A549 (cell line): ENCODE data around the gene PAPPA. TPM values are rescaled to one million over a fixed set of nuclear protein-coding genes. Genes with fewer than 3 reads are reported as not detected.

Experiments used
- ATAC-seq, 2 experiments: fragments of 200-7000 bp in 1 of 2; fragments of >200 bp in 1 of 2; cut with Nextera tagmentation in 1 of 2; cut with Tn5 transposase in 1 of 2; 3 replicates each; pipeline versions ENCODE4 v1.8.0 to v1.9.1; 2018 to 2020; ENCODE audit warnings: mild to moderate bottlenecking in 1 of 2, moderate library complexity in 1 of 2
- CTCF ChIA-PET: fragments of 300-600 bp; sonication (Branson Sonifier 250); formaldehyde crosslinking; extraction: SDS; loops from one replicate; lab custom pipeline; 2021; ENCODE audit warnings: antibody characterized with exemption, inconsistent platforms; lab: Yijun Ruan, JAX
- POLR2A ChIA-PET: fragments of 350-600 bp; formaldehyde crosslinking; extraction: SDS; loops from one replicate; lab custom pipeline; 2021; ENCODE audit warnings: antibody characterized with exemption, inconsistent platforms; lab: Yijun Ruan, JAX
- DNase-seq, 2 experiments: peaks; one replicate each; pipeline versions ENCODE4 v3.0.0 to v3.0.0-alpha.2; 2011 to 2016; ENCODE audit warnings: low read depth in 1 of 2, low spot score in 1 of 2
- FAIRE-seq: peaks from 2 replicates; lab custom pipeline; 2011; peaks lifted over from hg19 to GRCh38; lab: Jason Lieb, UNC
- H3K27ac ChIP-seq, 2 experiments: fragments of >200 bp; sonication (Bioruptor Twin); formaldehyde crosslinking; 3 replicates each; pipeline ENCODE4 v1.5.1; 2016 to 2017
- H3K4me1 ChIP-seq: fragments of >200 bp; sonication (Bioruptor Twin); formaldehyde crosslinking; 3 replicates; pipeline ENCODE4 v1.6.1; 2016
- H3K4me2 ChIP-seq: fragments of >200 bp; sonication (Bioruptor Twin); formaldehyde crosslinking; 3 replicates; pipeline ENCODE4 v1.6.1; 2016
- H3K4me3 ChIP-seq: fragments of >200 bp; sonication (Bioruptor Twin); formaldehyde crosslinking; 3 replicates; pipeline ENCODE4 v1.5.1; 2016
- H3K9me3 ChIP-seq: fragments of >200 bp; sonication (Bioruptor Twin); formaldehyde crosslinking; 3 replicates; pipeline ENCODE4 v1.6.1; 2016
- HDAC2 ChIP-seq: fragments of 200-600 bp; sonication (generic); IDR thresholded peaks from 2 replicates; pipeline ENCODE4 v1.6.1; 2016
- HEYL ChIP-seq: fragments of 250-450 bp; sonication (Bioruptor Pico); IDR thresholded peaks from 2 replicates; pipeline ENCODE4 v1.8.0; 2021; ENCODE audit warnings: mild to moderate bottlenecking, moderate library complexity
- KDM1A ChIP-seq: fragments of 200-600 bp; sonication (generic); IDR thresholded peaks from 2 replicates; pipeline ENCODE4 v1.6.1; 2016; ENCODE audit warnings: low read depth, mild to moderate bottlenecking
- NR3C1 ChIP-seq: fragments of >200 bp; sonication (Bioruptor Twin); formaldehyde crosslinking; IDR thresholded peaks from 3 replicates; pipeline ENCODE4 v1.6.1; 2017
- POLR2AphosphoS2 ChIP-seq: conservative IDR thresholded peaks from 2 replicates; pipeline ENCODE4 v1.6.1; 2012; ENCODE audit warnings: low read length, improper control_type of control experiment, inconsistent platforms
- RAD21 ChIP-seq, 2 experiments: fragments of >200 bp in 1 of 2; sonication (Bioruptor Twin) in 1 of 2; formaldehyde crosslinking in 1 of 2; IDR thresholded peaks in 1 of 2; conservative IDR thresholded peaks in 1 of 2; 2 replicates in 1 of 2; 3 replicates in 1 of 2; pipeline ENCODE4 v1.6.1; 2012 to 2018; ENCODE audit warnings: inconsistent platforms in 1 of 2
- RCOR1 ChIP-seq: fragments of 150-350 bp; IDR thresholded peaks from 2 replicates; pipeline ENCODE4 v1.6.1; 2014; ENCODE audit warnings: antibody characterized with exemption, low read length, low read depth
- RNF2 ChIP-seq: fragments of 200-600 bp; sonication (generic); IDR thresholded peaks from 2 replicates; pipeline ENCODE4 v1.6.1; 2016; ENCODE audit warnings: low read depth, mild to moderate bottlenecking, antibody characterized with exemption, moderate library complexity, borderline replicate concordance
- SREBF2 ChIP-seq: fragments of 450-650 bp; IDR thresholded peaks from 2 replicates; pipeline ENCODE4 v1.6.1; 2014; ENCODE audit warnings: mild to moderate bottlenecking, moderate library complexity
- TP53 ChIP-seq: fragments of 250-450 bp; sonication (Bioruptor Pico); IDR thresholded peaks from 2 replicates; pipeline ENCODE4 v1.5.0; 2021; ENCODE audit warnings: mild to moderate bottlenecking, moderate library complexity
- WGBS: methylation state at CpG from one replicate; pipeline ENCODE4 v1.1.6; 2017; ENCODE audit errors: missing lambda C conversion rate; 5-methylcytosine and 5-hydroxymethylcytosine counted together
- polyA plus RNA-seq, 4 experiments: library from polyadenylated mRNA; depleted of rRNA in 3 of 4; stranded (reverse); fragments of >200 nt; fragmentation: RNase III in 1 of 4; extraction: RNeasy Plus Mini Kit Qiagen cat#74134 plus additional on column Dnase treatment in 1 of 4; gene quantifications; 2 replicates in 3 of 4; 3 replicates in 1 of 4; pipeline ENCODE4 v1.2.3, GENCODE V29; 2011 to 2017
- TF ChIP-seq, protein P1 (sequence below): IDR thresholded peaks from 2 replicates; pipeline ENCODE4 v1.6.1; 2012
- TF ChIP-seq, protein P2 (sequence below): fragments of 250-450 bp; sonication (Bioruptor Pico); IDR thresholded peaks from 2 replicates; pipeline ENCODE4 v1.5.0; 2021; ENCODE audit warnings: mild to moderate bottlenecking, moderate library complexity, borderline replicate concordance
- TF ChIP-seq, protein P3 (sequence below): IDR thresholded peaks from 2 replicates; pipeline ENCODE4 v1.6.1; 2012

The PAPPA gene
- polyA plus RNA-seq, 2 of the 4 experiments (the other 2 are of a cell fraction) = 40.0 to 127 TPM

DNA sequence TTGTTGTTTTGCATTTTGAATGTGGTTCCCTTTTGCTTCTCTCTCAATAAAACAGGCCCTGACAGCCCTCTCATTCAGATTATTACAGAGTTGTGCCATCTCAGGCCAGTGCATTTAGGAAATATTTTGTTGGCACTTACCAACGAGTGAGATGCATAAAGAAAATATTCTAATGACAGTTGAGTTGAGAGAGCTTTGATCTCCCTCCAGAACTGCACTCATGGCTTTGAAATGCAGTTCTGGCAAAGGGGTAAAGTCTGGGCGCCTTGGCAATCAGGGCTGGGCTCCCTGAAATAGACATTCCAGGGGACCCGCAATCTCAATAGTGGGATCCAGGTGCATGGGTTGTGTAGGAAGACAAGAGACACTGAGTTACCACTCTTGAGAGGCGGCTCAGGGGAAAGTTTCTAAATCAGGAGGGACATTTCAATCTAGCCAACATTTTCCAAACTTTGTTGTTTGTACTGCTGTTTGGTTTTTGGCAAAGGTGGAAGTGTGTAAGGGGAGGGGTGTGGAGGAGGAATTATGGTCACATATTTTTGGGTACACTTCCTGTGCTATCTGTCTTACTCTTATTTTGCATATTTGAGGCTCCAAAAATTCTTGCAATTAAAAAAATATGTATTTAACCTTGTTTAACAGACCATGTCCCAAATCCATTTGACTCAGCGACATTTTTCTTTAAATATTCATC, 48.8 kb downstream of the PAPPA start:
- FAIRE-seq = no peak
- ATAC-seq = no peak
- CTCF ChIA-PET = interaction anchor here (1.9 kb wide), 1 partner anchor 609 kb away, joined by 7 read pairs; no protein-coding TSS in a partner anchor
- POLR2A ChIA-PET = no interaction called here
- Histone ChIP-seq H3K4me1 (peaks cover 100% of the 10 kb centered on the region), H3K4me3 (no peak overlapping the region), H3K9me3 (no peaks in the 10 kb centered on the region), H3K27ac (peak overlapping the region in 1 of 2 experiments; percentile 63; a peak in 3 of 6 replicates), H3K4me2 (no peak overlapping the region)
- 74% methylated on average over 5 of the region's 5 CpGs for whole genome bisulfite sequencing
- no peak for TF ChIP-seq KDM1A
- TF ChIP-seq RNF2 = no peak
- TF ChIP-seq, protein P1, sequence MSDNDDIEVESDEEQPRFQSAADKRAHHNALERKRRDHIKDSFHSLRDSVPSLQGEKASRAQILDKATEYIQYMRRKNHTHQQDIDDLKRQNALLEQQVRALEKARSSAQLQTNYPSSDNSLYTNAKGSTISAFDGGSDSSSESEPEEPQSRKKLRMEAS = no peak
- TF ChIP-seq TP53 (CRISPR knock-in tag) = no peak
- no peak for TF ChIP-seq POLR2AphosphoS2
- no peak for DNase-seq

DNA sequence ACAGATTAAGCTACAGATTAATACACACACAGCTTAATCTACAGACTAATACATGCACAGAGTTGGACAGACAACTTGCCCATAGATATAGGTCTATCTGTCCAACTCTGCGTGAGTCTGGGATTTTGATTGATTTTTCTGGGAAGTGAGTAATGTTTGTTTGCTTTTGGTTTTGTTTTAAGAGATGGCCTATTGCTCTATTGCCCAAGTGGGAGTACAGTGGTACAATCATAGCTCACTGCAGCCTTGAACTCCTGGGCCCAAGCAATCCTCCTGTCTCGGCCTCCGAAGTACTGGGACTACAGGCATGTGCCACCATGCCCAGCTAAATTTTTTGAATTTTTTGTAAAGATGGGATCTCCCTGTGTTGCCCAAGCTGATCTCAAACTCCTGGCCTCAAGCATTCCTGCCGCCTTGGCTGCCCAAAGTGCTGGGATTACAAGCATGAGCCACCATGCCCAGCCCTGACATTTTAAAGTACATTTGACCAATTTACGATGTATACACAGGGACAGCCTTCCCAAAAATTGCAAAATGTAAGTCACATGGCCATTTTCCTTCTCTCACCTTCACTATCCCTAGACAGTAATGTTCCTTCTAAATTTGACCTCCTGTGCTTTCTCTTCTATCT, 50.8 kb downstream of the PAPPA start:
- H3K4me3 ChIP-seq = no peak overlapping the region
- peak in 1 of 2 experiments; percentile 16; a peak in 3 of 6 replicates for ATAC-seq
- peak overlapping the region; percentile 35 for H3K4me2 ChIP-seq
- no peaks in the 10 kb centered on the region for H3K9me3 ChIP-seq
- no peak for FAIRE-seq
- no peak for DNase-seq
- TF ChIP-seq, protein P2, sequence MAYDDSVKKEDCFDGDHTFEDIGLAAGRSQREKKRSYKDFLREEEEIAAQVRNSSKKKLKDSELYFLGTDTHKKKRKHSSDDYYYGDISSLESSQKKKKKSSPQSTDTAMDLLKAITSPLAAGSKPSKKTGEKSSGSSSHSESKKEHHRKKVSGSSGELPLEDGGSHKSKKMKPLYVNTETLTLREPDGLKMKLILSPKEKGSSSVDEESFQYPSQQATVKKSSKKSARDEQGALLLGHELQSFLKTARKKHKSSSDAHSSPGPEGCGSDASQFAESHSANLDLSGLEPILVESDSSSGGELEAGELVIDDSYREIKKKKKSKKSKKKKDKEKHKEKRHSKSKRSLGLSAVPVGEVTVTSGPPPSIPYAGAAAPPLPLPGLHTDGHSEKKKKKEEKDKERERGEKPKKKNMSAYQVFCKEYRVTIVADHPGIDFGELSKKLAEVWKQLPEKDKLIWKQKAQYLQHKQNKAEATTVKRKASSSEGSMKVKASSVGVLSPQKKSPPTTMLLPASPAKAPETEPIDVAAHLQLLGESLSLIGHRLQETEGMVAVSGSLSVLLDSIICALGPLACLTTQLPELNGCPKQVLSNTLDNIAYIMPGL (CRISPR knock-in tag) = no peak
- TF ChIP-seq RAD21 (conservative IDR thresholded peaks at IDR 0.05 in 1 of 2, IDR thresholded peaks at IDR 0.05 in 1 of 2) (no peak), HDAC2 (no peak)
- TF ChIP-seq, protein P1 = no peak
- POLR2A ChIA-PET = interaction anchor here (0.7 to 1.3 kb wide), 2 partner anchors 13 to 207 kb away, joined by 3 read pairs; no protein-coding TSS in a partner anchor
- H3K4me1 ChIP-seq = peaks cover 100% of the 10 kb centered on the region
- CTCF ChIA-PET = interaction anchor here (0.6 to 1.8 kb wide), 4 partner anchors 8 to 611 kb away, joined by 3 to 6 read pairs (median 4); no protein-coding TSS in a partner anchor
- 73% methylated on average over 5 of the region's 5 CpGs for WGBS
- H3K27ac ChIP-seq = peak overlapping the region; percentile 47 to 63; a peak in 5 of 6 replicates

DNA sequence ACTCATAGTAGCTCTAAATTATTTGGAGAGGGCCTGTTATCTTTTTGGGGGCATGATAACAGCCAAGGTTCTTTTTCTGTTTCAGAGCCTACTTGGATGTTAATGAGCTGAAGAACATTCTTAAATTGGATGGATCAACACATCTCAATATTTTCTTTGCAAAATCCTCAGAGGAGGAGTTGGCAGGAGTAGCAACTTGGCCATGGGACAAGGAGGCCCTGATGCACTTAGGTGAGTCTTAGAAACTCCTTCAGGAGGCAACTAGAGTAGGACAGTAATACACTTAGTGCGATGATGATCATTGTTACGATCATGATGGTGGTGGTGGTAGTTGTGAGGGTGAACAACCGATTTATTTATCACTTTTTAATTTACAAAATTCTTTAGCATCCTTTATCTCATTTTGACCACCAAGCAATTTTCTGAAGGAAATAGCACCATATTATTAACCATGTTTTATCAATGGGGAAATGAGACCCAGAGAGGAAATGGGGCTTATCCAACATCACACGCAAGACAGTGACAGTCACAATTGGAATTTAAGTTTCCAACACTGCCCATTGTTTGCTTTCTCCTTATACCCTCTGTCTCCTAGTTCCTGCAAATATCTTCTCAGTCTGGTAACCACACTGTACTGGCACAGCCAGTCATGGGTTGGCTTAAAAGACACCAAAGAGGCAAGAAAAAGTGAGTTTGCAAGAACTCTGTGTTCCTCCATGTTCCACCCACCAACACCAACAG, 54.0 kb downstream of the PAPPA start:
- Histone ChIP-seq H3K4me2 (peak overlapping the region; percentile 8; the same call in 1 of the 3 replicates), H3K27ac (peak overlapping the region; percentile 63 to 66; a peak in 5 of 6 replicates)
- ATAC-seq = no peak

More for the DNA sequence above, 54.0 kb downstream of the PAPPA start:
- H3K9me3 ChIP-seq = no peaks in the 10 kb centered on the region
- no peak for TF ChIP-seq HEYL (CRISPR knock-in tag)
- TF ChIP-seq RCOR1 = no peak
- TF ChIP-seq TP53 (CRISPR knock-in tag) = no peak
- TF ChIP-seq, protein P3, sequence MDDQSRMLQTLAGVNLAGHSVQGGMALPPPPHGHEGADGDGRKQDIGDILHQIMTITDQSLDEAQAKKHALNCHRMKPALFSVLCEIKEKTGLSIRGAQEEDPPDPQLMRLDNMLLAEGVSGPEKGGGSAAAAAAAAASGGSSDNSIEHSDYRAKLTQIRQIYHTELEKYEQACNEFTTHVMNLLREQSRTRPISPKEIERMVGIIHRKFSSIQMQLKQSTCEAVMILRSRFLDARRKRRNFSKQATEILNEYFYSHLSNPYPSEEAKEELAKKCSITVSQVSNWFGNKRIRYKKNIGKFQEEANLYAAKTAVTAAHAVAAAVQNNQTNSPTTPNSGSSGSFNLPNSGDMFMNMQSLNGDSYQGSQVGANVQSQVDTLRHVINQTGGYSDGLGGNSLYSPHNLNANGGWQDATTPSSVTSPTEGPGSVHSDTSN = no peak
- TF ChIP-seq SREBF2 = no peak
- no peak for TF ChIP-seq NR3C1
- TF ChIP-seq, all 56 proteins: peak for 0
- CTCF ChIA-PET = no interaction called here
- Histone ChIP-seq H3K4me1 (peaks cover 85% of the 10 kb centered on the region), H3K4me3 (no peak overlapping the region)
- WGBS = 93% methylated on average over 4 of the region's 4 CpGs
- FAIRE-seq (no peak), DNase-seq (no peak)
- POLR2A ChIA-PET = no interaction called here
